WTC11 (cell line): ENCODE data around the gene RNF148. TPM values are rescaled to one million over a fixed set of nuclear protein-coding genes. Genes with fewer than 3 reads are reported as not detected.
A peak's percentile ranks its signal among the peaks of the same experiment; 100 is the strongest.

Experiments
- ATAC-seq: fragments of 200-7000 bp; cut with Tn5 transposase; 2 replicates; pipeline ENCODE4 v1.10.0; 2021; ENCODE audit warnings: mild to moderate bottlenecking, moderate library complexity
- CTCF ChIA-PET: fragments of 300-600 bp; sonication (Branson Sonifier 250); formaldehyde crosslinking; loops from one replicate; lab custom pipeline; 2021; ENCODE audit warnings: antibody characterized with exemption; lab: Charles Lee
- POLR2A ChIA-PET: fragments of 350-600 bp; sonication (Branson Sonifier 250); formaldehyde crosslinking; loops from one replicate; lab custom pipeline; 2021; ENCODE audit warnings: antibody characterized with exemption; lab: Charles Lee
- DNase-seq: peaks from one replicate; pipeline ENCODE4 v3.0.0; 2021; ENCODE audit warnings: low spot score
- H3K27ac Mint-ChIP-seq: 2 replicates; pipeline ENCODE4 v1.8.0; 2021; ENCODE audit warnings: mixed read lengths
- H3K27me3 Mint-ChIP-seq: 2 replicates; pipeline ENCODE4 v1.8.0; 2021; ENCODE audit warnings: low read depth, mild to moderate bottlenecking, moderate library complexity, mixed read lengths
- H3K36me3 Mint-ChIP-seq: 2 replicates; pipeline ENCODE4 v1.8.0; 2021; ENCODE audit warnings: mixed read lengths
- H3K4me1 Mint-ChIP-seq: 2 replicates; pipeline ENCODE4 v1.8.0; 2022; ENCODE audit warnings: mixed read lengths
- H3K4me3 Mint-ChIP-seq: 2 replicates; pipeline ENCODE4 v1.8.0; 2021; ENCODE audit warnings: mild to moderate bottlenecking, moderate library complexity, mixed read lengths
- H3K9me3 Mint-ChIP-seq: 2 replicates; pipeline ENCODE4 v1.8.0; 2021; ENCODE audit warnings: mixed read lengths
- FOXJ3 ChIP-seq: sonication (generic); formaldehyde crosslinking; IDR thresholded peaks from 2 replicates; pipeline ENCODE4 v1.9.0; 2021; ENCODE audit warnings: missing genetic modification reagents, mild to moderate bottlenecking, borderline replicate concordance
- GABPB1 ChIP-seq: sonication (generic); formaldehyde crosslinking; IDR thresholded peaks from 2 replicates; pipeline ENCODE4 v1.8.1; 2023; ENCODE audit warnings: mild to moderate bottlenecking, missing genetic modification reagents
- SOX15 ChIP-seq: fragments of 250-450 bp; sonication (Bioruptor Pico); IDR thresholded peaks from 2 replicates; pipeline ENCODE4 v1.9.0; 2021; ENCODE audit warnings: mild to moderate bottlenecking
- SP1 ChIP-seq: sonication (generic); formaldehyde crosslinking; conservative IDR thresholded peaks from 2 replicates; pipeline ENCODE4 v1.8.1; 2022; ENCODE audit warnings: missing genetic modification reagents
- ZBTB21 ChIP-seq: sonication (generic); formaldehyde crosslinking; IDR thresholded peaks from 2 replicates; pipeline ENCODE4 v1.8.1; 2023; ENCODE audit warnings: mild to moderate bottlenecking, missing genetic modification reagents, borderline replicate concordance
- ZNF232 ChIP-seq: sonication (generic); formaldehyde crosslinking; IDR thresholded peaks from 2 replicates; pipeline ENCODE4 v1.8.0; 2022; ENCODE audit warnings: mild to moderate bottlenecking, missing genetic modification reagents
- ZNF317 ChIP-seq: sonication (generic); formaldehyde crosslinking; IDR thresholded peaks from 2 replicates; pipeline ENCODE4 v1.8.1; 2023; ENCODE audit warnings: low read depth, mild to moderate bottlenecking, moderate library complexity, missing genetic modification reagents, borderline replicate concordance
- total RNA-seq: library from RNA; stranded (reverse); gene quantifications from 3 replicates; pipeline ENCODE4 v1.2.3, GENCODE V29; 2021
- TF ChIP-seq, protein P1 (sequence below): sonication (generic); formaldehyde crosslinking; IDR thresholded peaks from 2 replicates; pipeline ENCODE4 v1.8.0; 2022; ENCODE audit warnings: missing genetic modification reagents
- TF ChIP-seq, protein P2 (sequence below): sonication (generic); formaldehyde crosslinking; IDR thresholded peaks from 2 replicates; pipeline ENCODE4 v1.8.1; 2022; ENCODE audit warnings: missing genetic modification reagents, borderline replicate concordance
- TF ChIP-seq, protein P3 (sequence below): fragments of 250-450 bp; sonication (Bioruptor Pico); IDR thresholded peaks from 2 replicates; pipeline ENCODE4 v2.1.2; 2022; ENCODE audit warnings: mild to moderate bottlenecking, moderate library complexity
- TF ChIP-seq, protein P4 (sequence below): sonication (generic); formaldehyde crosslinking; IDR thresholded peaks from 2 replicates; pipeline ENCODE4 v1.8.1; 2023; ENCODE audit warnings: mild to moderate bottlenecking, missing genetic modification reagents, moderate library complexity
- TF ChIP-seq, protein P5 (sequence below): sonication (generic); formaldehyde crosslinking; IDR thresholded peaks from 2 replicates; pipeline ENCODE4 v1.8.0; 2022; ENCODE audit warnings: mild to moderate bottlenecking, missing genetic modification reagents
- TF ChIP-seq, protein P6 (sequence below): fragments of 250-450 bp; sonication (Bioruptor Pico); conservative IDR thresholded peaks from 2 replicates; pipeline ENCODE4 v1.9.0; 2021; ENCODE audit warnings: mild to moderate bottlenecking
- TF ChIP-seq, protein P7 (sequence below): sonication (generic); formaldehyde crosslinking; IDR thresholded peaks from 2 replicates; pipeline ENCODE4 v1.8.1; 2023; ENCODE audit warnings: mild to moderate bottlenecking, missing genetic modification reagents, borderline replicate concordance

Gene RNF148
- total RNA-seq, 1 experiment from 2014 or later: 0.17 TPM

DNA sequence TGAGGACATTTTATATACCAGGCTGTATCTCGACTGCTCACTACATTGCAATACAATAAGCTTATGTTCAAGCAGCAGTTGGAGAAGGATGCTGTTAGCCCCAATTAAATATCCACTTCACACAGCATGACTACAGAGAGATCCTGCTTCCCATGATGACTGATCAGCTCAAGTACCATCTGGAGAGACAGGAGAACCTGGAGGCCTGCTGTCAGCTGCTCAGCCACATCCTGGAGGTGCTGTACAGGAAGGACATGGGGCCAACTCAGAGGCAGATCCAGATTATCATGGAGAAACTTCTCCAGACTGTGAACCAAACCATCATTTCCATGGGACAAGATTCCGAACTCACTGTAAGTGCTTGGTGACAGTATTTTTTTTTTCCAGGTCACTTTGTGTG is 26.3 kb downstream of the RNF148 start:
- TF ChIP-seq FOXJ3: no peak
- no peak for TF ChIP-seq ZNF232
- TF ChIP-seq, protein P1, sequence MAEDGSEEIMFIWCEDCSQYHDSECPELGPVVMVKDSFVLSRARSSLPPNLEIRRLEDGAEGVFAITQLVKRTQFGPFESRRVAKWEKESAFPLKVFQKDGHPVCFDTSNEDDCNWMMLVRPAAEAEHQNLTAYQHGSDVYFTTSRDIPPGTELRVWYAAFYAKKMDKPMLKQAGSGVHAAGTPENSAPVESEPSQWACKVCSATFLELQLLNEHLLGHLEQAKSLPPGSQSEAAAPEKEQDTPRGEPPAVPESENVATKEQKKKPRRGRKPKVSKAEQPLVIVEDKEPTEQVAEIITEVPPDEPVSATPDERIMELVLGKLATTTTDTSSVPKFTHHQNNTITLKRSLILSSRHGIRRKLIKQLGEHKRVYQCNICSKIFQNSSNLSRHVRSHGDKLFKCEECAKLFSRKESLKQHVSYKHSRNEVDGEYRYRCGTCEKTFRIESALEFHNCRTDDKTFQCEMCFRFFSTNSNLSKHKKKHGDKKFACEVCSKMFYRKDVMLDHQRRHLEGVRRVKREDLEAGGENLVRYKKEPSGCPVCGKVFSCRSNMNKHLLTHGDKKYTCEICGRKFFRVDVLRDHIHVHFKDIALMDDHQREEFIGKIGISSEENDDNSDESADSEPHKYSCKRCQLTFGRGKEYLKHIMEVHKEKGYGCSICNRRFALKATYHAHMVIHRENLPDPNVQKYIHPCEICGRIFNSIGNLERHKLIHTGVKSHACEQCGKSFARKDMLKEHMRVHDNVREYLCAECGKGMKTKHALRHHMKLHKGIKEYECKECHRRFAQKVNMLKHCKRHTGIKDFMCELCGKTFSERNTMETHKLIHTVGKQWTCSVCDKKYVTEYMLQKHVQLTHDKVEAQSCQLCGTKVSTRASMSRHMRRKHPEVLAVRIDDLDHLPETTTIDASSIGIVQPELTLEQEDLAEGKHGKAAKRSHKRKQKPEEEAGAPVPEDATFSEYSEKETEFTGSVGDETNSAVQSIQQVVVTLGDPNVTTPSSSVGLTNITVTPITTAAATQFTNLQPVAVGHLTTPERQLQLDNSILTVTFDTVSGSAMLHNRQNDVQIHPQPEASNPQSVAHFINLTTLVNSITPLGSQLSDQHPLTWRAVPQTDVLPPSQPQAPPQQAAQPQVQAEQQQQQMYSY: no peak
- TF ChIP-seq, protein P2, sequence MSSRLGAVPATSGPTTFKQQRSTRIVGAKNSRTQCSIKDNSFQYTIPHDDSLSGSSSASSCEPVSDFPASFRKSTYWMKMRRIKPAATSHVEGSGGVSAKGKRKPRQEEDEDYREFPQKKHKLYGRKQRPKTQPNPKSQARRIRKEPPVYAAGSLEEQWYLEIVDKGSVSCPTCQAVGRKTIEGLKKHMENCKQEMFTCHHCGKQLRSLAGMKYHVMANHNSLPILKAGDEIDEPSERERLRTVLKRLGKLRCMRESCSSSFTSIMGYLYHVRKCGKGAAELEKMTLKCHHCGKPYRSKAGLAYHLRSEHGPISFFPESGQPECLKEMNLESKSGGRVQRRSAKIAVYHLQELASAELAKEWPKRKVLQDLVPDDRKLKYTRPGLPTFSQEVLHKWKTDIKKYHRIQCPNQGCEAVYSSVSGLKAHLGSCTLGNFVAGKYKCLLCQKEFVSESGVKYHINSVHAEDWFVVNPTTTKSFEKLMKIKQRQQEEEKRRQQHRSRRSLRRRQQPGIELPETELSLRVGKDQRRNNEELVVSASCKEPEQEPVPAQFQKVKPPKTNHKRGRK (CRISPR knock-in tag): no peak
- TF ChIP-seq ZBTB21: no peak
- TF ChIP-seq, protein P3, sequence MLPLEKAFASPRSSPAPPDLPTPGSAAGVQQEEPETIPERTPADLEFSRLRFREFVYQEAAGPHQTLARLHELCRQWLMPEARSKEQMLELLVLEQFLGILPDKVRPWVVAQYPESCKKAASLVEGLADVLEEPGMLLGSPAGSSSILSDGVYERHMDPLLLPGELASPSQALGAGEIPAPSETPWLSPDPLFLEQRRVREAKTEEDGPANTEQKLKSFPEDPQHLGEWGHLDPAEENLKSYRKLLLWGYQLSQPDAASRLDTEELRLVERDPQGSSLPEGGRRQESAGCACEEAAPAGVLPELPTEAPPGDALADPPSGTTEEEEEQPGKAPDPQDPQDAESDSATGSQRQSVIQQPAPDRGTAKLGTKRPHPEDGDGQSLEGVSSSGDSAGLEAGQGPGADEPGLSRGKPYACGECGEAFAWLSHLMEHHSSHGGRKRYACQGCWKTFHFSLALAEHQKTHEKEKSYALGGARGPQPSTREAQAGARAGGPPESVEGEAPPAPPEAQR: no peak
- no peak for TF ChIP-seq SP1 (CRISPR knock-in tag)
- TF ChIP-seq, protein P4, sequence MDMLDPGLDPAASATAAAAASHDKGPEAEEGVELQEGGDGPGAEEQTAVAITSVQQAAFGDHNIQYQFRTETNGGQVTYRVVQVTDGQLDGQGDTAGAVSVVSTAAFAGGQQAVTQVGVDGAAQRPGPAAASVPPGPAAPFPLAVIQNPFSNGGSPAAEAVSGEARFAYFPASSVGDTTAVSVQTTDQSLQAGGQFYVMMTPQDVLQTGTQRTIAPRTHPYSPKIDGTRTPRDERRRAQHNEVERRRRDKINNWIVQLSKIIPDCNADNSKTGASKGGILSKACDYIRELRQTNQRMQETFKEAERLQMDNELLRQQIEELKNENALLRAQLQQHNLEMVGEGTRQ (CRISPR knock-in tag): no peak
- TF ChIP-seq SOX15: no peak
- TF ChIP-seq, protein P5, sequence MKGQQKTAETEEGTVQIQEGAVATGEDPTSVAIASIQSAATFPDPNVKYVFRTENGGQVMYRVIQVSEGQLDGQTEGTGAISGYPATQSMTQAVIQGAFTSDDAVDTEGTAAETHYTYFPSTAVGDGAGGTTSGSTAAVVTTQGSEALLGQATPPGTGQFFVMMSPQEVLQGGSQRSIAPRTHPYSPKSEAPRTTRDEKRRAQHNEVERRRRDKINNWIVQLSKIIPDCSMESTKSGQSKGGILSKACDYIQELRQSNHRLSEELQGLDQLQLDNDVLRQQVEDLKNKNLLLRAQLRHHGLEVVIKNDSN (CRISPR knock-in tag): no peak
- no peak for TF ChIP-seq GABPB1 (CRISPR knock-in tag)
- TF ChIP-seq, protein P6, sequence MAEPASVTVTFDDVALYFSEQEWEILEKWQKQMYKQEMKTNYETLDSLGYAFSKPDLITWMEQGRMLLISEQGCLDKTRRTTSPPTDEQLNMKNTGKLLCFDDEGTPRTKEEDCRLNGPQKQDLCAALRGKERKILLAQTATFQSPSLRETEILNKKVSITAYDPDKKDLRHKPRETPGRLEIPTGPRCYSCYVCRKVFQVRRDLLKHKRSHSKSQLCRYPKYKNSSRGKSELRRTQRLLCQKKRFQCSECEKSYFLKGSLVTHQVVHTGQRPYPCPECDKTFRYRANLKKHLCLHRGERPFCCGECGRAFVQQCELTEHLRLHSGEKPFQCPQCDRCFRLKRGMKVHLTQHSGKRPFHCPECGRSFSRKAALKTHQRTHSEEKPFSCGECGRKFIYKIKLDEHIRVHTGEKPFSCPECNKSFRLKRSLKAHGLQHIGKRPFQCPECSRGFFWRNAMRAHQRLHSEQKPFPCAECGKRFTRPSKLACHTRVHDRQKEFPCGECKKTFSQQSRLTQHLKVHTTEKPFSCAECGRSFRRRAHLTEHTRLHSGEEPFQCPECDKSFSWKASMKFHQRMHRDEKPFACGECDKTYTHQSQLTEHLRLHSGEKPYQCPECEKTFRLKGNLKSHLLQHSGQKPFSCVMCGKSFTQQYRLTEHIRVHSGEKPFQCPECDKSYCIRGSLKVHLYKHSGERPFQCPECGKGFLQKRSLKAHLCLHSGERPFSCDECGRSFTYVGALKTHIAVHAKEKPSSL (CRISPR knock-in tag): no peak
- TF ChIP-seq, protein P7, sequence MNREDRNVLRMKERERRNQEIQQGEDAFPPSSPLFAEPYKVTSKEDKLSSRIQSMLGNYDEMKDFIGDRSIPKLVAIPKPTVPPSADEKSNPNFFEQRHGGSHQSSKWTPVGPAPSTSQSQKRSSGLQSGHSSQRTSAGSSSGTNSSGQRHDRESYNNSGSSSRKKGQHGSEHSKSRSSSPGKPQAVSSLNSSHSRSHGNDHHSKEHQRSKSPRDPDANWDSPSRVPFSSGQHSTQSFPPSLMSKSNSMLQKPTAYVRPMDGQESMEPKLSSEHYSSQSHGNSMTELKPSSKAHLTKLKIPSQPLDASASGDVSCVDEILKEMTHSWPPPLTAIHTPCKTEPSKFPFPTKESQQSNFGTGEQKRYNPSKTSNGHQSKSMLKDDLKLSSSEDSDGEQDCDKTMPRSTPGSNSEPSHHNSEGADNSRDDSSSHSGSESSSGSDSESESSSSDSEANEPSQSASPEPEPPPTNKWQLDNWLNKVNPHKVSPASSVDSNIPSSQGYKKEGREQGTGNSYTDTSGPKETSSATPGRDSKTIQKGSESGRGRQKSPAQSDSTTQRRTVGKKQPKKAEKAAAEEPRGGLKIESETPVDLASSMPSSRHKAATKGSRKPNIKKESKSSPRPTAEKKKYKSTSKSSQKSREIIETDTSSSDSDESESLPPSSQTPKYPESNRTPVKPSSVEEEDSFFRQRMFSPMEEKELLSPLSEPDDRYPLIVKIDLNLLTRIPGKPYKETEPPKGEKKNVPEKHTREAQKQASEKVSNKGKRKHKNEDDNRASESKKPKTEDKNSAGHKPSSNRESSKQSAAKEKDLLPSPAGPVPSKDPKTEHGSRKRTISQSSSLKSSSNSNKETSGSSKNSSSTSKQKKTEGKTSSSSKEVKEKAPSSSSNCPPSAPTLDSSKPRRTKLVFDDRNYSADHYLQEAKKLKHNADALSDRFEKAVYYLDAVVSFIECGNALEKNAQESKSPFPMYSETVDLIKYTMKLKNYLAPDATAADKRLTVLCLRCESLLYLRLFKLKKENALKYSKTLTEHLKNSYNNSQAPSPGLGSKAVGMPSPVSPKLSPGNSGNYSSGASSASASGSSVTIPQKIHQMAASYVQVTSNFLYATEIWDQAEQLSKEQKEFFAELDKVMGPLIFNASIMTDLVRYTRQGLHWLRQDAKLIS (CRISPR knock-in tag): no peak
- TF ChIP-seq ZNF317: no peak
- TF ChIP-seq, all 79 proteins: peak for 0
- Mint-ChIP-seq H3K4me1 (peaks cover 60% of the 10 kb centered on the region), H3K36me3 (peaks cover 27% of the 10 kb centered on the region), H3K4me3 (no peak overlapping the region), H3K27me3 (no peaks in the 10 kb centered on the region), H3K27ac (peak overlapping the region; percentile 100), H3K9me3 (peaks cover 25% of the 10 kb centered on the region)
- ATAC-seq (no peak), DNase-seq (no peak)
- POLR2A ChIA-PET: no interaction called here
- CTCF ChIA-PET: interaction anchor here (2.3 kb wide), 1 partner anchor 13 kb away, joined by 7 read pairs; no protein-coding TSS in a partner anchor
